Measurements from ENCODE around the gene ALDH3B2. TPM values are rescaled to one million over a fixed set of nuclear protein-coding genes. Genes with fewer than 3 reads are reported as not detected.
A peak's percentile ranks its signal among the peaks of the same experiment; 100 is the strongest.
"Not testable (repeated sequence)": the region's sequence is repeated elsewhere in the genome, so short reads cannot be mapped to it uniquely, and the experiment has no call there.

Gene ALDH3B2, protein sequence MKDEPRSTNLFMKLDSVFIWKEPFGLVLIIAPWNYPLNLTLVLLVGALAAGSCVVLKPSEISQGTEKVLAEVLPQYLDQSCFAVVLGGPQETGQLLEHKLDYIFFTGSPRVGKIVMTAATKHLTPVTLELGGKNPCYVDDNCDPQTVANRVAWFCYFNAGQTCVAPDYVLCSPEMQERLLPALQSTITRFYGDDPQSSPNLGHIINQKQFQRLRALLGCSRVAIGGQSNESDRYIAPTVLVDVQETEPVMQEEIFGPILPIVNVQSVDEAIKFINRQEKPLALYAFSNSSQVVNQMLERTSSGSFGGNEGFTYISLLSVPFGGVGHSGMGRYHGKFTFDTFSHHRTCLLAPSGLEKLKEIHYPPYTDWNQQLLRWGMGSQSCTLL
- not detected for total RNA-seq

DNA sequence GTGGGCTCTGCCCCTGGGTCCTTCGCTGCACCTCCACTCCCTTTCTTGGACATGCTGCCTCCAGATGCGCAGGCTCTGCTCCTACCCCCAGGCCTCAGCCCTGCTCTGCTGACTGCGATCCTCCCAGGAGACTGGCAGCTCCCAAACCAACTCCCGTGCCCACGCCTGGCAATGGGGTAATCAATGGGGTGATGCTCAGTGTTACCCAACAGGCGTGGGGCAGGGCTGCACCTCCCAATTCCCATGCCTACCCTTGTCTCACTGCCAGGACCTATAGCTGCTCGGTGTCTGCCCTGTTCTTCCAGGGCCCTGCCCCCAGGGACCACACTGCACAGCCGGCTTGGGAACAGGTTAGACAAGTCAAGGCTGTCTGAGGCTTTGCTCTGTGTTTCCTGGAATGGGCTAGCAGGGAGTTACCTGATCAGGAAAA is at the start of gene ALDH3B2:
ALDH3B2 (minus strand) TSS at position 182 of the 430 bp plus-strand sequence. CDS start 7,688 bp downstream, outside the sequence.
- Mint-ChIP-seq H3K36me3 (ENCODE audit: low read depth) (peaks cover 2% of the 10 kb centered on the region), H3K4me3 (no peak within 1 kb of the TSS), H3K4me1 (ENCODE audit: low read depth) (no peaks in the 10 kb centered on the region), H3K27me3 (ENCODE audit: low read depth) (peaks cover 11% of the 10 kb centered on the region), H3K27ac (no peak within 1 kb of the TSS), H3K9me3 (ENCODE audit: insufficient read depth) (no peaks in the 10 kb centered on the region)
- CTCF ChIA-PET, result no interaction called here
- DNase-seq (no peak), ATAC-seq (no peak)
- POLR2A ChIA-PET, result no interaction called here

DNA sequence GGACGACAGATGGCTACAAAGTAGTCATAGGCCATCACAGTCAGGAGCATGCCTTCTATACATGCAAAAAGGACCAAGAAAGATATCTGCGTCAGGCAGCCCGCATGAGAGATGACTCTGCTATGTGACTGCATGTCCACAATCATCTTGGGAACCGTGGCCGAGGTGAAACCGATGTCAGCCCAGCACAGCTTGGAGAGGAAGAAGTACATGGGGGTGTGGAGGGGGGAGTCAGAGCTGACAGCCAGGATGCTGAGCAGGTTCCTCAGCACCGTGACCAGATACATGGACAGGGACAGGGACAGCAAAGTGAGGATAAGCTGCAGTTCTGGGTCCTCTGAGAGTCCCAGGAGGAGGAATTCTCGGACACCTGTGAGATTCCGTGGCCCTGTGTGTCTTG is 48.6 kb upstream of the ALDH3B2 start:
- H3K9me3 Mint-ChIP-seq (ENCODE audit: insufficient read depth); H3K27ac Mint-ChIP-seq; CTCF ChIA-PET: not testable (repeated sequence)

DNA sequence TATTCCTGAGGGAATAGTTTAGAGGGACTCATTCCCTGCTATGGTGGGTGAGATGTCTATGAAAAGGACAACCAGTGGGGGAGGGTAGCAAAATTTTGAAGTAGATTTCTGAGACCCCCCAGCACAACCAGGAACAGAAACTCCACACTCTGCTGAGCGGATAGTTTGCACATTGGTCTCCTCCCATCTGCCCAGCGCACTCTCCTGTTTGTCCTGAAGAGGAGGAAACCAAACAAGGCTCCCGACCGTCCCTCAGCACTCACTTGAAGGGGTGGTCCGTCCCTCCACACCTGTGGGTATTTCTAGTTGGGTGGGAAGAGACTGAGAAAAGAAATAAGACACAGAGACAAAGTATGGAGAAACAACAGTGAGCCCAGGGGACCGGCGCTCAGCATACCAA is 41.8 kb upstream of the ALDH3B2 start:
- DNase-seq; H3K9me3 Mint-ChIP-seq (ENCODE audit: insufficient read depth); H3K27ac Mint-ChIP-seq; H3K36me3 Mint-ChIP-seq (ENCODE audit: low read depth); H3K4me1 Mint-ChIP-seq (ENCODE audit: low read depth); POLR2A ChIA-PET; ATAC-seq; H3K4me3 Mint-ChIP-seq; H3K27me3 Mint-ChIP-seq (ENCODE audit: low read depth); CTCF ChIA-PET: not testable (repeated sequence)

More for the DNA sequence above, 48.6 kb upstream of the ALDH3B2 start:
- DNase-seq; H3K4me1 Mint-ChIP-seq (ENCODE audit: low read depth); ATAC-seq; H3K4me3 Mint-ChIP-seq; POLR2A ChIA-PET; H3K27me3 Mint-ChIP-seq (ENCODE audit: low read depth); H3K36me3 Mint-ChIP-seq (ENCODE audit: low read depth): not testable (repeated sequence)

DNA sequence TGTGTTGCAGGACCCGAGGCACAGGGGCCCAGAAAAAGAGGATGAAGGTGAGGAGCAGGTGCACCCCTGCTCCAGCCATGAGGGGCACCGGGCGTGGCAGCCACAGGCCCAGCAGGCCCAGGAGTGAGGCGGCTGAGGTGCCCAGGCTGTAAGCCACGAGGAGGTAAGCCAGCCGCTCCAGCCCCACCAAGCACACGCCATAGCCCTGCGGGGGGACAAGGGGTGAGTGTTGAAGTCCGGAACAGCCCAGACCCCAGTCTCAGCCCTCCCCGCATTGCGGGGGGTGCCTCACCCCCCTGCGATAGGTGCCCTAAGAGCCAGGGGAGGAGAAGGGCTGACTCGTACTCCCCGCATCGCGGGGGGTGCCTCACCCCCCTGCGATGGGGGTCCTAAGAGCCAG is 41.4 kb upstream of the ALDH3B2 start:
- DNase-seq; H3K4me3 Mint-ChIP-seq; ATAC-seq; CTCF ChIA-PET; H3K27ac Mint-ChIP-seq; H3K9me3 Mint-ChIP-seq (ENCODE audit: insufficient read depth); H3K4me1 Mint-ChIP-seq (ENCODE audit: low read depth); H3K27me3 Mint-ChIP-seq (ENCODE audit: low read depth); H3K36me3 Mint-ChIP-seq (ENCODE audit: low read depth); POLR2A ChIA-PET: not testable (repeated sequence)

DNA sequence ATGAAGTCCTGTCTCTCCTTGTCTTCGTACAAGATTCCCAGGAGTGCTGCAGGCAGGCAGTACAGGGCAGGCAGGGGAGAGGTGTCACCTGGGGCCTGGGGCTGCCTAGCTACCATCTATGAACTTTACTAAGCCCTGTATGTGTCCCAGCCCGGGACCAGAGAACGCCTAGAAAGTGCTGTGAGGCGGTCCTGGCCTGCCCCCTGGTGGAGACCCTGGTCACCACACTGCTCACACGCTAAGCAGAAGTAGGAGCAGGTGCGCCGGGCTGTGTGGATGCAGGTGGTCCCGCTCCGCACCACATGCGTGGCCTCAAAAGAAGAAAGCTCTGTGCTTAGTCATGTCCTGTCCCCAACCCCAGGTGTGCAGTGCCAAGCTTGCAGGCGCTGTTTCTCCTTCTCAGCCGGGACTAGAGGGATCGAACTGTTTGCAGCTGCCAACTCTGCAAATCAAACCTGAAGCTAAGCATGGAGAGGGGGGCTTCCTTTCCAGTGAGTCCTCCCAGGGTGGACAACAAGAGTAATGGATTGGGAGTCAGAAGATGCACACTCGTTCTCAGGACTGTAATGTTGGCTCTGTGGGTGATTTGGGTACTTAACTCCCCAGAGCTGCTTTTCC is 39.6 kb upstream of the ALDH3B2 start:
- DNase-seq, result peak; percentile 74
- H3K36me3 Mint-ChIP-seq (ENCODE audit: low read depth); H3K4me3 Mint-ChIP-seq; H3K9me3 Mint-ChIP-seq (ENCODE audit: insufficient read depth); ATAC-seq; POLR2A ChIA-PET; H3K27ac Mint-ChIP-seq; H3K4me1 Mint-ChIP-seq (ENCODE audit: low read depth); H3K27me3 Mint-ChIP-seq (ENCODE audit: low read depth): not testable (repeated sequence)
- CTCF ChIA-PET, result interaction anchor here (0.6 to 1.0 kb wide), 2 partner anchors 100 to 112 kb away, joined by 3 to 4 read pairs; no protein-coding TSS in a partner anchor

DNA sequence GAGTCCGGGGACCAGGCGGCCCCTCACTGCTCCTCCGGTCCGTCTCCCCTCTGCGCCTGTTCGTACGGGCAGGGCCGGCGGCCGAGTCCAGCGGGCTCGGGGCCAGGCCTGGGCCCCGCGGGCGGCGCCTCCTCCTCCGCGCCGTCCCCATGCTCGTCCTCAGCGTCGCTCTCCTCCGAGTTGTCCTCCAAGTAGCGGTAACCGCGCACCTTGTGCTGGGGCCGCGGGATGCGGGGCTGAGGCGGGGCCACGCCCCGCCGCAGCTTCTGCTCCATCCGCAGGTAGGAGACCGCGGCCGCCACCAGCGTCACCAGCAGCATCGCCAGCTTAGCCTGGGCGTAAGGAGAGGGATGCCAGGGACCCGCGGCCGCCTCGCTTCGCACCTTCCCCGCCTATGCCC is 37.3 kb upstream of the ALDH3B2 start:
- DNase-seq; POLR2A ChIA-PET; CTCF ChIA-PET; H3K27ac Mint-ChIP-seq; H3K36me3 Mint-ChIP-seq (ENCODE audit: low read depth); H3K27me3 Mint-ChIP-seq (ENCODE audit: low read depth); H3K9me3 Mint-ChIP-seq (ENCODE audit: insufficient read depth); H3K4me3 Mint-ChIP-seq; H3K4me1 Mint-ChIP-seq (ENCODE audit: low read depth); ATAC-seq: not testable (repeated sequence)

DNA sequence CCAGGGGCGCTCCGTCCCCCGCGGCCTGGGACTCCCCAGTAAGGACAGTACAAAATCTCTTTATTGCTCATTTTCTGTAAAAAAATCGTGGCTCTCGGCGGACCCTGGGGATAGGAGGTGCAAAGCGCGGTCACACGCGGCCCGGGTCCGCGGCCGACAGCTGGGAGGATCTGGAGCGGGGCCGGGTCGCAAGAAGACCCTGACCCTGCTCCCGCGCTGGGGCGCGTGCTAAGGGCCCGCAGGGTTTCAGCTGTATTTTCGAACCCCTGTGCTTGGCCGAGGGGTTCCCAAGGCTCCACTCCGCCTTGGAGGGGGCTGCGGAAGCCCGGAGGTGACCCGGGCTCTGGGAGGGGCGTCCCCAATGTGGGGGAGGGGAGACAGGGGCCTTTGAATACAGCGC is 36.8 kb upstream of the ALDH3B2 start:
- POLR2A ChIA-PET; DNase-seq; H3K36me3 Mint-ChIP-seq (ENCODE audit: low read depth); ATAC-seq; H3K27ac Mint-ChIP-seq; H3K4me3 Mint-ChIP-seq; H3K9me3 Mint-ChIP-seq (ENCODE audit: insufficient read depth); CTCF ChIA-PET; H3K27me3 Mint-ChIP-seq (ENCODE audit: low read depth); H3K4me1 Mint-ChIP-seq (ENCODE audit: low read depth): not testable (repeated sequence)

DNA sequence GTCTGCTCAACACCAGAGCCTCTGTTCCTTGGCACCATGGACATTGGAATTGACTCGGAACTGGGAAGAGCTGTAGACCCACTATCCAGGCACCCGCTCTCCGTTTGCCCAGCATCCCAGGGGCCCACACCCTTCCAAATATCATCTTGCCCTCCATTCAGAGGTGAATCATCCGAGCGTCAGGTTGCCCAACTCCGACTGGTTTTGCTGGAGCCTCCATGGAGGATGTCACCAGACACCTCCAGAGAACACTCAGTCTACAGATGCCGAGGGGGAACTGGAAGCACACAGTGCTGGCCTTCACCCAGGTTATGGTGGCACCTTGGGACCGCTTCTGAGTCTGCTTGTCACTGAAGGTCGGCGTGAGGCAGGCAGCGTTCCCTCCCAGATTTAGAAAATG is 35.4 kb upstream of the ALDH3B2 start:
- ATAC-seq; H3K9me3 Mint-ChIP-seq (ENCODE audit: insufficient read depth); H3K27ac Mint-ChIP-seq; H3K27me3 Mint-ChIP-seq (ENCODE audit: low read depth); CTCF ChIA-PET; H3K4me3 Mint-ChIP-seq; H3K4me1 Mint-ChIP-seq (ENCODE audit: low read depth); DNase-seq; H3K36me3 Mint-ChIP-seq (ENCODE audit: low read depth); POLR2A ChIA-PET: not testable (repeated sequence)

DNA sequence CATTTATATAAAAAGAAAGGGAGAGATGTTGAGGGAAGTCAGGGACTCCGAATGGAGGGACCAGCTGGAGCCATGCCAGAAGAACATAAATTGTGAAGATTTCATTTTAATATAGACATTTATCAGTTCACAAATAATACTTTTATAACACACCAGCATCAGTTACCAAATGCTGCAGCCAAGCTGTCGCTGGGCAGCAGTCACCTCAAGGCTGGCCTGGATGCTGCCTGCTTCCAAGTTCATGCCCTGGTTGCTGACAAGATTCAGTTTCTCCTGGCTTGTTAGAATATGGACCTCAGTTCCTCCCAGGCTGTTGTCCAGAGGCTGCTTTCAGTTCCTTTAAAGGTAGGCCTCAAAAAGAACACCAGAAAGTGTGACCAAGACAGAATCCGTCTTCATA is 30.8 kb upstream of the ALDH3B2 start:
- Mint-ChIP-seq H3K4me3 (no peak overlapping the region), H3K27ac (no peak overlapping the region), H3K9me3 (ENCODE audit: insufficient read depth) (no peaks in the 10 kb centered on the region), H3K27me3 (ENCODE audit: low read depth) (peaks cover 6% of the 10 kb centered on the region), H3K36me3 (ENCODE audit: low read depth) (no peaks in the 10 kb centered on the region), H3K4me1 (ENCODE audit: low read depth) (no peaks in the 10 kb centered on the region)
- ATAC-seq, result no peak
- ChIA-PET POLR2A (no interaction called here), CTCF (no interaction called here)
- DNase-seq, result no peak

DNA sequence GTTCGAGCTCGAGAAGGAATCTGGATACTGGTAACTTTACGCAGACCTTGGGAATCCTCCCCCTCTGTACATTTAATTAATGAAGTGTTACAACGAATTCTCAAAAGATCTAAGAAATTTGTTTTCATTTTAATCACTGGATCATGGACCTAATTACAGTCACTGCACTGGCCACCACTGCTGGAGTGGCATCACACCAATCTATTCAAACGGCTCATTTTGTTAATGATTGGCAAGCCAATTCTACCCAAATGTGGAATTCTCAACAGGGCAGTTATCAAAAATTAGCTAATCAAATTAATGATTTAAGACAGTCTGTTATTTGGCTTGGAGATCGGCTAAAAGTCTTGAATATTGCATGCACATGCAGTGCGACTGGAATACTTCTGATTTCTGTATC is 30.1 kb upstream of the ALDH3B2 start:
- peaks cover 6% of the 10 kb centered on the region for H3K27me3 Mint-ChIP-seq (ENCODE audit: low read depth)
- no peaks in the 10 kb centered on the region for H3K4me1 Mint-ChIP-seq (ENCODE audit: low read depth)
- CTCF ChIA-PET, result no interaction called here
- no peak overlapping the region for H3K27ac Mint-ChIP-seq
- ATAC-seq, result no peak
- DNase-seq, result no peak
- no peaks in the 10 kb centered on the region for H3K36me3 Mint-ChIP-seq (ENCODE audit: low read depth)
- no peak overlapping the region for H3K4me3 Mint-ChIP-seq
- POLR2A ChIA-PET, result interaction anchor here (0.6 kb wide), 1 partner anchor 90 kb away, joined by 3 read pairs; no protein-coding TSS in a partner anchor
- H3K9me3 Mint-ChIP-seq (ENCODE audit: insufficient read depth), result no peaks in the 10 kb centered on the region

DNA sequence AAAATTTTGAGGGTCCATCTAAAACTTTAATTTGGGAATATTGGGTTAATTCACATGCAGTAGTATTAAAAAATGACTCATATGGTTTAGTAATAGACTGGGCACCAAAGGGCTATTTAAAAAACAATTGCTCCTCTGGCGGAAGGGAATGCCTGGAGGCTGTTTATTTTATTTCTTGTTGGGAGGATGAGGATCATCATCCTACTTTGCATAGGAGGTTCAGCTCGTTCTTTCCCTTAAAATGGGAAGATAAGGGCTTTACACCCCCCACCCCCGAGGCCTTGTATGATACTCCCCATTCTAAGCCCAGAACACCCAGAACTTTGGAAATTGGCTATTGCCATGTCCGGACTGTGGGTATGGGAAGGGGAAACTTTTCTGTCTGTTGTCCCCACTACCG is 29.3 kb upstream of the ALDH3B2 start:
- H3K4me1 Mint-ChIP-seq (ENCODE audit: low read depth); POLR2A ChIA-PET; DNase-seq; H3K9me3 Mint-ChIP-seq (ENCODE audit: insufficient read depth); CTCF ChIA-PET; H3K27ac Mint-ChIP-seq; H3K4me3 Mint-ChIP-seq; H3K36me3 Mint-ChIP-seq (ENCODE audit: low read depth); ATAC-seq; H3K27me3 Mint-ChIP-seq (ENCODE audit: low read depth): not testable (repeated sequence)

DNA sequence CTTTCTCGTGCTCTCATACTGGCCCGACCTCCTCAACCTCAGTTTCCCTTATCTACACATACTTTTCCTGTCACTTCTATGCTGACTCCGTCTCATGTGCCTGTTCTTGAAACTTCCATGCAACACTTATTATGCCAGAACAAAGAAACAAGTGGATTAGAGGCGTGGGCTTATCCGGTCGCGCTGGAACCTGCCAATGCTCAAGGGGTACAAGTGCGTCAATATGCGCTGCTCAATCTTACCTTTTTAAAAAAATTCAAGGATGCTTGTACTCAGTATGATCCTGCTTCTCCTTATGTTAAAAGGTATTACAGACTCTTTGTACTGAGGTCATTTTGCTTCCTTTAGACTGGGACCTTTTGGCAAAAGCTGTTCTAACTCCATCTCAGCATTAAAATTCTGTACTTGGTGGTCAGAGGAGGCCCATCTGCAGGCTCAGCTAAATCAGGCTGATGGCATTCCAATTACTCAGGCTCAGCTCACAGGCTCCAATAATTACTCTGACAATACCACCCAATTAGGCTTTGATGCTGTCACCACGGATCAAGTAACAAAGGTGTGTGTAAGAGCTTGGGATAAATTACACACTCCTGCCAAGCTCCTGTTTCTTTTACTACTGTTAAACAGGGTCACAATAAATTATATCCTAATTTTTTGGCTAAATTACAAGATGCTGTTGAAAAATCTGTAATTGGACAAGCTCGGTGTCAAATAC is 26.3 kb upstream of the ALDH3B2 start:
- H3K4me3 Mint-ChIP-seq, result no peak overlapping the region
- no peaks in the 10 kb centered on the region for H3K4me1 Mint-ChIP-seq (ENCODE audit: low read depth)
- POLR2A ChIA-PET, result no interaction called here
- H3K9me3 Mint-ChIP-seq (ENCODE audit: insufficient read depth), result no peaks in the 10 kb centered on the region
- CTCF ChIA-PET, result interaction anchor here (1.2 to 1.6 kb wide), 2 partner anchors 9 to 52 kb away, joined by 3 to 5 read pairs; no protein-coding TSS in a partner anchor
- ATAC-seq (no peak), DNase-seq (no peak)
- no peaks in the 10 kb centered on the region for H3K36me3 Mint-ChIP-seq (ENCODE audit: low read depth)
- H3K27ac Mint-ChIP-seq, result no peak overlapping the region
- H3K27me3 Mint-ChIP-seq (ENCODE audit: low read depth), result peaks cover 6% of the 10 kb centered on the region

Measured in activated CD8-positive, alpha-beta T cell treated with anti-CD3 and anti-CD28 coated beads, Interleukin-2, amount 10 ng/mL, durations not matched to agents 7 days and 5 days (primary cell).